ENCODE results near the gene TUT4.

Gene TUT4

DNA sequence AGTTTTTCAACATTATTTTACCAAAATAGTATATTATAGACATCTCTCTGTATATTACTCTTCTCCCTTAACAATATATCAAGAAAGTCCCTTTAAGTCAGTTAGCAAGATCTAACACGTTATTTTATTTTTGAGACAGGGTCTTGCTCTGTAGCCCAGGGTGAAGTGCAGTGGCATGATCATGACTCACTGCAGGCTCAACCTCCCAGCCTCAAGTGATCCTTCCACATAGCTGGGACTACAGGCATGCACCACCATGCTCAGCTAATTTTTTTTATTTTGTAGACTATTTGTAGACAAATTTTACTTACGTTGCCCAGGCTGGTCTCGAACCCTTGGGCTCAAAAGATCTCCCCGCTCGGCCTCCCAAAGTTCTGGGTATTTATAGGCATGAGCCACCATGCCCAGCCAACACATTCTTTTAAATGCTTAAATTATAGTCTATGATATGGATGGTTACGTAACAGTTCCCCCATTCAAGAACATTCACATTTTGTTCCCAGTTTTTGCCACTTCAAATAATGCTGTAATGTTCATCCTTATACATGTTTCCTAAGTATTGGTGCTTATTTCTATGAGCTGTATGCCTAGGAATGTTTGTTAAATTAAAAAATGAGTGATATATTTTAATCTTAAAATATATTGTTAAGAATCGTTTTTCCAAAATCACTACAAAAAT is 70.4 kb downstream of the TUT4 start:
- TF ChIP-seq, protein P1, sequence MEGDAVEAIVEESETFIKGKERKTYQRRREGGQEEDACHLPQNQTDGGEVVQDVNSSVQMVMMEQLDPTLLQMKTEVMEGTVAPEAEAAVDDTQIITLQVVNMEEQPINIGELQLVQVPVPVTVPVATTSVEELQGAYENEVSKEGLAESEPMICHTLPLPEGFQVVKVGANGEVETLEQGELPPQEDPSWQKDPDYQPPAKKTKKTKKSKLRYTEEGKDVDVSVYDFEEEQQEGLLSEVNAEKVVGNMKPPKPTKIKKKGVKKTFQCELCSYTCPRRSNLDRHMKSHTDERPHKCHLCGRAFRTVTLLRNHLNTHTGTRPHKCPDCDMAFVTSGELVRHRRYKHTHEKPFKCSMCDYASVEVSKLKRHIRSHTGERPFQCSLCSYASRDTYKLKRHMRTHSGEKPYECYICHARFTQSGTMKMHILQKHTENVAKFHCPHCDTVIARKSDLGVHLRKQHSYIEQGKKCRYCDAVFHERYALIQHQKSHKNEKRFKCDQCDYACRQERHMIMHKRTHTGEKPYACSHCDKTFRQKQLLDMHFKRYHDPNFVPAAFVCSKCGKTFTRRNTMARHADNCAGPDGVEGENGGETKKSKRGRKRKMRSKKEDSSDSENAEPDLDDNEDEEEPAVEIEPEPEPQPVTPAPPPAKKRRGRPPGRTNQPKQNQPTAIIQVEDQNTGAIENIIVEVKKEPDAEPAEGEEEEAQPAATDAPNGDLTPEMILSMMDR (conservative IDR thresholded peaks at IDR 0.05) = no peak
- no peak for TF ChIP-seq ZFX (IDR thresholded peaks at IDR 0.05)

DNA sequence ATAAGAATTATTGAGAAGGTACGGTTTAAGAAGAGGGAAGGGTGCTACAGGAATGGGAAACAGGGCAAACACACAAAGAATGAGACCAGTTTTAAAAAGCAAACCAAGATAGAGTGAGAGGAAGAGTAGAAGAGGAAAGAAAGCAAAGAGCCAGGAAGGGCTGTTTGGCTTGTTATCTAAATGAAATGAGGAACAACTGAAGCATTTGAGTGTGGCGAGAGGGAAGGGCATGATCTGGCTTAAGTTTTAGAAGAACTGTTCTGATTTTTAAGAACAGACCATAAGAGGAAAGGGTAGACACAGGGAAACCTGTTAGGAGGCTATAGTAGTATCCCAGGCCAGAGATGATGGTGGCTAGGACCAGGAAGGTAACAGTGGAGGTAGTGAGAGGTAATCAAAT is 73.8 kb downstream of the TUT4 start:
- TF ChIP-seq ZFX (IDR thresholded peaks at IDR 0.05) = no peak
- TF ChIP-seq, protein P1 (conservative IDR thresholded peaks at IDR 0.05) = no peak

More for the DNA sequence above, 70.4 kb downstream of the TUT4 start:
- no peak overlapping the region for H3K27ac ChIP-seq

DNA sequence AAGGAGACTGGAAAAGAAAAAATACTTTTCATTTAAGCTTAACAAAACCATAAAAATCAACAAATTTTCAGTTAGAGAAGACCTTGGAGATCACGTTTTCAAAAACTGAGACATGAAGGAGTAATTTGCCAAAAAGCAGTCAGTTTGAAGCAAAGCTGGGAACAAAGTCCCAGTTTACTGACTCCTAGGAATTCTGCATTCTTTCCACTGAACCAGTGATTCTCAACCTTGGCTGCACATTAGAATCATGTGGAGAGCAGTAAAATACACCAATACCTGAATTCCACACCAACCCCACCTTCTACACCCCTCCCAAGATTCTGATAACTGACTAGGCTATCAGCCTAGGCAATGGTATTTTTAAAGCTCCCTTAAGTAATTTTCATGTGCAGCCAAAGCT is 75.0 kb downstream of the TUT4 start:
- TF ChIP-seq, protein P1 (conservative IDR thresholded peaks at IDR 0.05) = no peak
- no peak for TF ChIP-seq ZFX (IDR thresholded peaks at IDR 0.05)
- H3K27ac ChIP-seq = no peak overlapping the region

More for the DNA sequence above, 73.8 kb downstream of the TUT4 start:
- no peak overlapping the region for H3K27ac ChIP-seq

DNA sequence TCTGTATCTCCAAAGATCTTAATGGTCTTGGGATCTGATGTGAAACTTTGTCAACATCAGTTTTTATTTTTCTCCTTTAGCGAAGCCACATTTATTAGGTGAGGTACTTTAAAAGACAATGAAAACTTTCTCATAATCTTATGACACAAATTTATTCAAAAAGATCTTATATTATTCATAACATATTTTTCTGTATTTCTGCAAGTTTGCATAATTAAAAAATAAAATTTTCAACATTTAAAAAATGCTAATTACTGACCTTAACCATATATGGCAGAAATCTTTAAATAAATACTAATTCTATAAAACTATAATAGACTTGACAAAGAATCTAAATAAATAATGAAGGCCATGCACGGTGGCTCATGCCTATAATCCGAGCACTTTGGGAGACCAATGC is 75.9 kb downstream of the TUT4 start:
- TF ChIP-seq ZFX (IDR thresholded peaks at IDR 0.05) = no peak
- TF ChIP-seq, protein P1 (conservative IDR thresholded peaks at IDR 0.05) = no peak; the same call in 1 of the 2 replicates
- H3K27ac ChIP-seq = no peak overlapping the region

DNA sequence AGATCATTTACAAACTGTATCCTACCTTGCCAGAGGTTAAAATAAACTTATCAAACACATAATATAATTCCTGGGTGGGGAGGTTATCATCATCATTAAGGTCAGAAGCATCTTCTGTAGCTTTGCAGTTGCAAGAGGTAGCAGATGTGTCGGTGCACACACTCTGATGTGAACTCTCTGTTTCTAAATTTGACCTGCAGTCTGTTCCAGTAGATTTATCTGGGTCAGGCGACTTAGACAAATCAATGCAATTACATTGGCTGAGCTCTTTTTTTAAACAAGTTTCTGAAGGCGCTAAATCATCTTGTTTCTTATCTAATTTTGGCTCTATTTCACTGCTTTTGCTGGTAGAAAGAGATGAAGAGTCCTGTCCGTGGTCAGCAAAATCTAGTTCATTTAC is 78.1 kb downstream of the TUT4 start:
- TF ChIP-seq ZFX (IDR thresholded peaks at IDR 0.05) = no peak
- TF ChIP-seq, protein P1 (conservative IDR thresholded peaks at IDR 0.05) = no peak
- no peak overlapping the region for H3K27ac ChIP-seq

DNA sequence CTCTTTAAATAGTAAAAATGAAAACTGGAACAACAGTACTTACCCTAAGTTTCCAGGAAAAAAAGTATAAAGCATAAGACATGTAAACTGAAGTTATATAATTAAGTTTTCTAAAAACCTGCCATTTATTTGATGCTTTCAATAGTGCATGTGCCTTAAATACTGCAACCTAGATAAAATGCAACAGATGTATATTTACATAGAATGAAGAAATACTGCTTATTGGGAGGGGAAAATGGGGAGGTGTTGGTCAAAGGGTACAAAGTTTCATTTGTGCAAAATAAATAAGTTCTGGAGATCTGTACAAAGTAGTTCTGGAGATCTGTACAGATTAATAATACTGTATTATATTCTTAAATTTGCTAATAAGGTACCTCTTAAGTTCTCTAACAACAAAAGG is 79.9 kb downstream of the TUT4 start:
- TF ChIP-seq, protein P1 (conservative IDR thresholded peaks at IDR 0.05) = no peak
- no peak for TF ChIP-seq ZFX (IDR thresholded peaks at IDR 0.05)

DNA sequence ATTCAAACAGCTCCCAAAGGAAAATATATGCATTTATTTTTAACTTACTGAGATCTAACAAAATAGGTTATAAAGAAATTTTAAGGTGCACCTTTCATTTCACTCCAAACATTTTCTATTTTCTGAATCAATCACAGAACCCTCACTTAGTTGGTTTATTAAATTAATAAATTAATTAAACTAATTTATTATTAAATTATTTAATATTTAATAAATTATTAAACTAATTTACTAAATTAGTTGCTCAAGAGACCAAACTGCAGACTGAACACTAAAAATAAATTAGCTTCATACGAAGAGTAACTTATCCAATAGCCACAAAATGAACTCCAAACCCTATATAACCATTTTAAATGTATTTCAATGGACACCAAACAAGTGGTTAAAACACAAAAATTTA is 80.5 kb downstream of the TUT4 start:
- no peak overlapping the region for H3K27ac ChIP-seq
- TF ChIP-seq, protein P1 (conservative IDR thresholded peaks at IDR 0.05) = no peak
- no peak for TF ChIP-seq ZFX (IDR thresholded peaks at IDR 0.05)

More for the DNA sequence above, 79.9 kb downstream of the TUT4 start:
- no peak overlapping the region for H3K27ac ChIP-seq

Data from C4-2B (cell line).